Parathyroid adenoma (tissue), 2 donors: ENCODE data around the gene RAPGEF6.

Experiments
- H2AFZ ChIP-seq: fragments of 300-600 bp; sonication (generic); one replicate; pipeline ENCODE4 v1.7.0; 2017; ENCODE audit warnings: antibody characterized with exemption, mild to moderate bottlenecking
- H3K27ac ChIP-seq: fragments of 300-600 bp; sonication (generic); one replicate; pipeline ENCODE4 v1.7.0; 2017
- H3K27me3 ChIP-seq: fragments of 300-600 bp; sonication (generic); one replicate; pipeline ENCODE4 v1.7.0; 2017; ENCODE audit warnings: low read length; ENCODE audit not compliant: control insufficient read depth, insufficient read depth
- H3K36me3 ChIP-seq: fragments of 300-600 bp; sonication (generic); one replicate; pipeline ENCODE4 v1.7.0; 2017; ENCODE audit warnings: low read length; ENCODE audit not compliant: control insufficient read depth, insufficient read depth
- H3K4me1 ChIP-seq: fragments of 300-600 bp; sonication (generic); one replicate; pipeline ENCODE4 v1.7.0; 2017; ENCODE audit warnings: control low read depth
- H3K4me2 ChIP-seq: fragments of 300-600 bp; sonication (generic); one replicate; pipeline ENCODE4 v1.7.0; 2017; ENCODE audit warnings: low read length
- H3K4me3 ChIP-seq: fragments of 300-600 bp; sonication (generic); one replicate; pipeline ENCODE4 v1.7.0; 2017; ENCODE audit warnings: low read depth, low read length
- H3K79me2 ChIP-seq: fragments of 300-600 bp; sonication (generic); one replicate; pipeline ENCODE4 v1.7.0; 2017; ENCODE audit warnings: control low read depth
- H3K9ac ChIP-seq: fragments of 300-600 bp; sonication (generic); one replicate; pipeline ENCODE4 v1.7.0; 2017; ENCODE audit warnings: mild to moderate bottlenecking
- H3K9me3 ChIP-seq: fragments of 300-600 bp; sonication (generic); one replicate; pipeline ENCODE4 v1.7.0; 2017; ENCODE audit warnings: low read length; ENCODE audit not compliant: control insufficient read depth
- TF ChIP-seq, protein P1 (sequence below): fragments of 300-600 bp; sonication (generic); IDR thresholded peaks from one replicate; pipeline ENCODE4 v1.7.0; 2017; ENCODE audit warnings: antibody characterized with exemption, mild to moderate bottlenecking
- donor health status: primary hyperparathyroidism.

Gene RAPGEF6

DNA sequence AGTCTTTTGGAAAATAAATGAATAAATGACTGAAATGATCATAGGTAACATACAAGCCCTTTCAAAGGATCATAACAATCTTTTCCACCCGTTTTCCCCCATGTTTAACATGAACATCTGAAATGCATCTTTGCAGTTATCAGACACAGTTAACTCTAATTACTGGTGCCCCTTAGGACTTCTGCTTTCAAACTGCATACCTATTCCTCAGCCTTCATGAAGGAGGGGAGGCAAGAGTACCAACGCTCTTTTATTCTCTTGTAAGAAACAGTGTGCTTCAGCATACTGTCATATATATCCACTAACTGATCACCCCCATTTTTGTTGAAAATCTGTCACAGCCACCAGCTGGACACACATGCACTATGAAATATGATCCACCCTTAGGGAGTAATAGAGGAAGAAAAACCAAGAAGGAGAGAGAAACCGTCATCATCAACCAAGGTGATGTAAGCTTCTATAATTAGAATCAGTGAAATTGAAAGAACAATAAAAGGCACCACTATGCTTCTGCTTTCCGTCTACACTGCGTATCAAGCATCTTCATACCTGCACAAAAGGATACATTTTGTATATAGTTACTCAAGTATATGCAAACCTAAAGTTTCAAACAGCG, 98.7 kb downstream of the RAPGEF6 start:
- H3K79me2 ChIP-seq: no peaks in the 10 kb centered on the region
- no peaks in the 10 kb centered on the region for H3K27me3 ChIP-seq
- TF ChIP-seq, protein P1, sequence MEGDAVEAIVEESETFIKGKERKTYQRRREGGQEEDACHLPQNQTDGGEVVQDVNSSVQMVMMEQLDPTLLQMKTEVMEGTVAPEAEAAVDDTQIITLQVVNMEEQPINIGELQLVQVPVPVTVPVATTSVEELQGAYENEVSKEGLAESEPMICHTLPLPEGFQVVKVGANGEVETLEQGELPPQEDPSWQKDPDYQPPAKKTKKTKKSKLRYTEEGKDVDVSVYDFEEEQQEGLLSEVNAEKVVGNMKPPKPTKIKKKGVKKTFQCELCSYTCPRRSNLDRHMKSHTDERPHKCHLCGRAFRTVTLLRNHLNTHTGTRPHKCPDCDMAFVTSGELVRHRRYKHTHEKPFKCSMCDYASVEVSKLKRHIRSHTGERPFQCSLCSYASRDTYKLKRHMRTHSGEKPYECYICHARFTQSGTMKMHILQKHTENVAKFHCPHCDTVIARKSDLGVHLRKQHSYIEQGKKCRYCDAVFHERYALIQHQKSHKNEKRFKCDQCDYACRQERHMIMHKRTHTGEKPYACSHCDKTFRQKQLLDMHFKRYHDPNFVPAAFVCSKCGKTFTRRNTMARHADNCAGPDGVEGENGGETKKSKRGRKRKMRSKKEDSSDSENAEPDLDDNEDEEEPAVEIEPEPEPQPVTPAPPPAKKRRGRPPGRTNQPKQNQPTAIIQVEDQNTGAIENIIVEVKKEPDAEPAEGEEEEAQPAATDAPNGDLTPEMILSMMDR: no peak
- no peak overlapping the region for H3K9ac ChIP-seq
- H3K4me1 ChIP-seq: peaks cover 10% of the 10 kb centered on the region
- no peak overlapping the region for H3K27ac ChIP-seq
- no peaks in the 10 kb centered on the region for H3K36me3 ChIP-seq
- no peak overlapping the region for H2AFZ ChIP-seq
- no peaks in the 10 kb centered on the region for H3K9me3 ChIP-seq
- H3K4me2 ChIP-seq: no peak overlapping the region
- no peak overlapping the region for H3K4me3 ChIP-seq

DNA sequence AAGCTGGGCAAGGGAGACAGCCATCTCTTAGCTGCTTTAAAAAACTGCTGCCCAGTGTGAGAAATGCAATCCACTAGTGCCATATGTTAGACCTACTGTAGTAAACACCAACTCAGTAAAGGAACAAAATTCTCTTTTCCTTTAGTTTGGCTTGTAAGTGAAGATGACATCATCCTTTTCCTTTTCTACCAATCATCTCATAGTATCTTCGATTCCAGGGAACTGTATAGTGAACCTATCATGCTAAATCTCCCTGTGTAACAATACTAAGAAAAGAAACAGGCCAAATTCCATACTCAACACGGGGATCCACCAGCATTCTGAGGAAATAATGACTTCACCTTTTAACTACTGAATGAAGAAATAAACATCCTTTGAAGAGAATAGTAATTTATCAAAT, 100.1 kb downstream of the RAPGEF6 start:
- Histone ChIP-seq H3K9ac (no peak overlapping the region), H3K4me1 (peaks cover 10% of the 10 kb centered on the region), H3K9me3 (no peaks in the 10 kb centered on the region), H3K4me3 (no peak overlapping the region), H3K27me3 (no peaks in the 10 kb centered on the region), H2AFZ (no peak overlapping the region), H3K79me2 (no peaks in the 10 kb centered on the region), H3K4me2 (no peak overlapping the region), H3K36me3 (no peaks in the 10 kb centered on the region), H3K27ac (no peak overlapping the region)
- TF ChIP-seq, protein P1: no peak

DNA sequence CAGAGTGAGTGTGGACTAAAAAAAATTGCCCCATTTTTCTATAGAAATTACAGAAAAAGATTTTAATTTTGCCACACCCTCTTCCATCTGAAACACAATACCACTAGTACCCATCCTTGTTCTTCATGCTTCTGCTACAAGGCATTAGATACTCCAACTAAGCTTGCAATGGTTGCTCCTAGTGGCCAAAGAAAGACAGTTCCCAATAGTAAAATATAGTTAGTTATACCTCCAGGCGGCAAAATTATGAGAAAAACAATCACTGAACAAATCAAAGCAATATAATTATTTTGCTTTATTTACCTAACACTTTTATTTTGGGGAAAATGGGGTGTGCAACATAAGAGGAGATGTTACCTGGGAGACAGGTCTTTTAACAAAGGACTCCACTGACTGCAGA, 101.2 kb downstream of the RAPGEF6 start:
- Histone ChIP-seq H3K27me3 (no peaks in the 10 kb centered on the region), H3K9me3 (no peaks in the 10 kb centered on the region), H3K27ac (no peak overlapping the region), H3K4me3 (no peak overlapping the region), H3K4me2 (no peak overlapping the region), H3K9ac (no peak overlapping the region), H3K4me1 (peaks cover 10% of the 10 kb centered on the region), H2AFZ (no peak overlapping the region), H3K36me3 (no peaks in the 10 kb centered on the region), H3K79me2 (no peaks in the 10 kb centered on the region)
- TF ChIP-seq, protein P1: peak; percentile 24

DNA sequence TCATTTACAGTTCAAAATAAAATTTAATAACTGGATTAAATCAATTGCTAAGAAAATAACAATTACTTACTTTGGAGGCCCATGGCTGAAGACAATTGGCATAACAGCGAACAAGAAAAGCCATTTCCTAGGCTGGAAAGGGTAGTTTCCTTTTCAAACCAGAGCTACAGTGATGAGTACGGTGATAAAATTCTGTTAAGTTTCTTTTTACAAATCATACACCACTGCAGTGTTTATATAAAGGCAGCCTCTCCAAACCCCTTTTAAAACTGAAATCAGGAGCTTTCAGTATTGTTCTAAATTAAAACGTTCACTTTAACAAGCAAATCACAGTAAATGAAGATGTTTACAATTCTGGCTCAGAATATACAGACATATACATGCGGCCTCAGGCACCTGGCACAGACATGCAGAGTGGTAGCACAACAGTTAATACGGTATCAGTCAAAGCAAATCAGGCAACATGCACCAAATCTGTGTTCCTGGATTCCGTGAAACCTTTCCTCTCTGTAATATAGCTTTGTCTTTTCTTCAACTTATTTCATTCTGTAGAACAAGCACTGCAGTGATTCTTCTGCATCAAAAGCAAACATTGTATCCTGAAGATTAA, 102.9 kb downstream of the RAPGEF6 start:
- H3K27me3 ChIP-seq: no peaks in the 10 kb centered on the region
- no peak overlapping the region for H2AFZ ChIP-seq
- H3K9me3 ChIP-seq: no peaks in the 10 kb centered on the region
- no peaks in the 10 kb centered on the region for H3K36me3 ChIP-seq
- peak overlapping the region; percentile 8 for H3K27ac ChIP-seq
- H3K4me1 ChIP-seq: peaks cover 10% of the 10 kb centered on the region
- TF ChIP-seq, protein P1: no peak
- H3K4me3 ChIP-seq: no peak overlapping the region
- H3K4me2 ChIP-seq: peak overlapping the region; percentile 28
- no peaks in the 10 kb centered on the region for H3K79me2 ChIP-seq
- no peak overlapping the region for H3K9ac ChIP-seq
